GM21825 (cell line): ENCODE measurements around the gene KLF2.

ENCODE experiments used
- ATAC-seq: cut with Tn5 transposase; IDR thresholded peaks from one replicate; pipeline ENCODE4 v1.9.1; 2021; ENCODE audit warnings: mild to moderate bottlenecking, moderate library complexity; ENCODE audit not compliant: unreplicated experiment

Gene KLF2

DNA sequence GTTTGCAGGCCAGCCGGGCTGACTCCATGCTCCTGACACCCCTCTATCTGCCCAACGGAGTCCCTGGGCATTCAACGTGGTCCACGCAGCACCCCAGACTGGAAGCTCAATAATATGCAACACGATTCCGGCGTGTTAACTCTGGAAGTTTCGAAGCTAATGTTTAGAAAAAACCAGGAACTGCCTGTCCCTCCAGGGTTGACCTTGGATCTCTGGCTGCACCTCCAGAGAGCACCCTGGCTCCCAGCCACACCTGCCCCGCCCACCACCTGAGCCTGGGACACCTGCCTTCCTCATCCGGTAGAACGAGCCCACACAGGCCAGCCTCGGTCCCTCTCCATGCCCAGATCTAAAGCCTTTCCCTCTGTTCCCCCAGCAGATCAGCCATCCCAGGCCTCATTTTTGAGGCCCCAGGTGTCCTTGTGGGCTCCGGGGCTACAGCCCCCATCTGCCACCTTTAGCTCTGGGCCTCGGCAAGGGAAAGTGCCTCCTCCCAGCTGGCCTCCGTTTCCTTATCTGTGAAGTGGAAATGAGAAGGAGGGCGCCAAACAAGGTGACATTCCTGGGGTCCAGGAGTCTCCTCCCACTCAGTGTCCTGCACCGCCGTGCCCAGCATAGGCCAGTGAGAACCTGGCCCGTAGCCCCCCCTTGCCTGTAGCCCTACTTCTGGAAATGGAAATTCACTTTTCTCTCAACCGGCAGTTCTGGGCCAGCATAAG lies 38.7 kb downstream of the KLF2 start:
- no peak for ATAC-seq

DNA sequence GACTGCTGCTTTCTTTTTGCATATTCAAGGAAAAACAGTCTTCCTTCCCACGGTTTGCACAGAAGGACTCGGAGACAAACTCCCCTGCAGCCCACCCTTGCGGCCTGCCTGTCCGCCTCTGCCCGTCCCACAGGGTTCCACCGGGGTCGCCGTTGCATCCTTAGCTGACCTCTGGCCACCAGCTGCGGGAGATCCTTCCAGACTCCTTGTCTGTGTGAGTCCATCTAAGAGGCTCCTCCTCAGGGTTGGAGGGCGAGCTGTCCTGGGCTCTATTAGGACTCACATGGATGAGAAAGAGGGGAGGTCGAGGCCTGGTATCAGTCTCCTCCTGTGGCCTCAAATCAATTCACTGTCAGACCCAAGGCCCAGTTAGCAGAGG lies 39.2 kb downstream of the KLF2 start:
- no peak for ATAC-seq

GRCh38 chr19:16364231-16364865 lies 39.7 kb downstream of the KLF2 start:
- no peak for ATAC-seq

- no peak for ATAC-seq
Observed at GRCh38 chr19:16365300-16365996, 40.8 kb downstream of the KLF2 start.

GRCh38 chr19:16366056-16366432 lies 41.4 kb downstream of the KLF2 start:
- ATAC-seq: no peak

- no peak for ATAC-seq
Observed at GRCh38 chr19:16366433-16367260, 42.0 kb downstream of the KLF2 start.

DNA sequence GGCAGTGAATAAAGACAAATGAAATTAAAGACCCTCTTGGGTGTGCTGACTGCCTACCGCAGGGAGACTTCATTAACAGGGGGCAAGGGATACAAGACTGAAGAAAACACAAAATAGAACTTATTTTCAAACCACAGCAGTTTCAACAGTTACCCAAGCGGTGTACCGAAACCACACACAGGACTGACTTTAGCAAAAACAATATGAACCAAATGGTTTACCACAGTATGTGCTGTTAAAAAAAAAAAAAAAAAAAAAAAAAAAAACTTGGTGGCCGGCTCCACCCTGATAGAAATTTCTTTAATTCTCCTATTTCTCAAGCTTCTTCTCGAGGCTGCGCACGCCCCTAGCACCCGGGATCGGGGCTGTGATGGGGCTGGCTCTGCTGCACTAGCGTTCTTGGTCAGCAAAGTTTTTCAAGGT lies 42.6 kb downstream of the KLF2 start:
- peak; percentile 28 for ATAC-seq

DNA sequence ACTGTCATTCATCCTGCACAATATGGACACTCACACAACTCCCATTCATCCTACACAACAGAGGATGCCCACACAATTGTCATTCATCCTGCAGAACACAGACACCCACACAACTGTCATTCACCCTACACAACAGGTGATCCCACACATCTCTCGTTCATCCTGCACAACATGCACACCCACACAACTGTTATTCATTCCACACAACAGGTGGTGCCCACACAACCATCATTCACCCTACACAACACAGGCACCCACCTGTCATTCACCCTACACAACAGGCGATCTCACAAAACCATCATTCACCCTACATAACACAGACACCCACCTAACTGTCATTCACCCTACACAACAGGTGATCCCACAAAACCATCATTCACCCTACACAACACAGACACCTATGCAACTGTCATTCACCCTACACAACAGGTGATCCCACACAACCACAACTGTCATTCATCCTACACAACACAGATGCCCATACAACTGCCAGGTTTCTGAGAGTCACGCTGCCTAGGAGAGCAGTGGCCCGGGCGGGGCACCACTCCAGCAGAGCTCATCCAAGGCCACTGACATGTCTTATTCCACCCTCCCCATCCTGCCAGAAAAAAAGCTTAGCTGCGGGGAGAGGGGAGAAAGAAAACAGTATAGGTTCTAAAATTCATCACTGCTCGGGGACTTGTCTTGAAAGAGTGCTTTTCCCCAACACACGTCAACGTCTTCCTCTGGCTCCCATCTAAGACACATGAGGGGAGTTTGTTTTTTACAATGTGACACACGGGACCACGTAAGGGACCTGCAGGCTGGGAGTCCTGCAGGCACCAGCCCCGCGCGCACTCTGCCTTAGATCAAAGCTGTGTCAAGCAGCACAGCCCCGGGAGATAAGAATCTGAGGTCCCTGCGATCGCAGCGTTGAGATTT lies 44.0 kb downstream of the KLF2 start:
- ATAC-seq: no peak

GRCh38 chr19:16369306-16369663 lies 44.7 kb downstream of the KLF2 start:
- ATAC-seq: no peak

GRCh38 chr19:16369664-16370576 lies 45.3 kb downstream of the KLF2 start:
- ATAC-seq: no peak

DNA sequence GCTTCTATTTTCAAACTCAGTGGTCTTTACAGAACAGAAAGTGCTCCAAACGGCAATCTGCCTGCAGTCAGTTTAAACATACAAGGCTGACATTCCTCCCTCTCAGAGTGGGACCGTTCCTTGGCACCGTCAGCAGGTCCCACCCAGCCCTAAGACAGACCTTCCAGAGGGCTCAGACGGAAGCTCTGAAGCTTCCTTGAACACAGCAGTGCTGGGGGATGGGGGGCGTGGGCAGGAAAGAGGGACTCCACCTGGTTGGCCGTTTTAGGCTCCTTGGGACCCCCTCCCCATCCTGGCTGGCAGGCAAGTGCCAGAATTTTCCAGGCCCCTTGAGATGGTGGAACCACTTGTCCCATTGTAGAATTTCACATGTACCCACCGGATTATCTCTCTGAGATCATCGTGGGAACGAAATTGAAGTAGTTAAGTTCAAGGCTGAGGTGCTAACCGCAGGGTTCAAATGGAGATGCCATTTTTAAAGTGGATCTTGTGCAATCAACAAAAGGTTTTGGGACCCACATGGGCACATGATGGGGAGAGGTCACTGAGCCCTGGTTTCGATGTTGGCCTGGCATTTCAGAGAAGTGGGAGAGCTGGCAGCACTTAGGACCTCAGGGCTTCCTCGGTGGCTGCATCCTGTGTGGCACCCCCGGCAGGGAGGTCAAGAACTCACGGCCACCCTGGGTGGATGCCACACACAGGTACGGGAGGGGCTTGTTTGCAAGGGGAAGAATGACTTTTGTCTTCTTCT lies 46.2 kb downstream of the KLF2 start:
- ATAC-seq: no peak

DNA sequence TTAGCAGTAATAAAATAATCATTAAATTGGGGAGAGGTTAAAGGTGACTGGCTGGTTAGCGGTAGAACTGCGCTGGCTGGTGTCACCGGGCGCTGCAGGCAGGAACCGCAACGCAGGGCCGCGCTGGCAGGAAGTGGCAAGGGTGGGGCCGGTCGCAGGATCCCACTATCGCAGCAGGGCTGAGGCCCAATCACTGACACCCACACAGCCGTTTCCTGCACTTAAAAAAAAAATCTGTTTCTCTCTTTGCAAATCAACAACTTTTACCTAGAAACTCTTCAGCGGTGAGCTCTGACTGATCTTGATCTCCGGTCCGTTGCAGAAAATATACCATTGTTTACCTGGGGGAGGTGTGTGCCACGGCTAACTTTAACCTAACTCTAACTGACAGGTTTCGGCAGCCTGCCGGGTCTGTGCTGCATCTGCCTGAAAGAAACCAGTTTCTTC lies 46.9 kb downstream of the KLF2 start:
- ATAC-seq: peak; percentile 44

GRCh38 chr19:16372065-16372915 lies 47.7 kb downstream of the KLF2 start:
- ATAC-seq: peak; percentile 5

DNA sequence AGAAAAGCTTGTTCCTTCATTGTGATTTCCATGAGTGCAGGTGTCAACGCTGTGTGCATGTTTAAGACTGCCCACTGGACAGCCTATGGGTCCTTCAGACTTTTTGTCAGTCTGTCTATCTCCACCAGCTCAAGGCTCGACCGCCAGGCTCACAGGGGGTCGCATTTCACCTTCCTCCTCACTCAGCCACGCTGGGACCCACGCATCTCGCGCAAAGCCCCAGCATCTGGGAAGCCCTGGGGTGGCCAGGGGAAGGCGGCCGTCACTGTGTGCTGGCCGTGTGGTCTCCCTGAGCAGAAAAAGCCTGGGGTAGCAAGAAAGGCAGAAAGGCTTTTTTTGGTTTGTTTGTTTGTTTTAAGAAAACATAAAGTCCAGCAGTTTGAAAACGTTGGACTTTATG lies 48.5 kb downstream of the KLF2 start:
- ATAC-seq: no peak

DNA sequence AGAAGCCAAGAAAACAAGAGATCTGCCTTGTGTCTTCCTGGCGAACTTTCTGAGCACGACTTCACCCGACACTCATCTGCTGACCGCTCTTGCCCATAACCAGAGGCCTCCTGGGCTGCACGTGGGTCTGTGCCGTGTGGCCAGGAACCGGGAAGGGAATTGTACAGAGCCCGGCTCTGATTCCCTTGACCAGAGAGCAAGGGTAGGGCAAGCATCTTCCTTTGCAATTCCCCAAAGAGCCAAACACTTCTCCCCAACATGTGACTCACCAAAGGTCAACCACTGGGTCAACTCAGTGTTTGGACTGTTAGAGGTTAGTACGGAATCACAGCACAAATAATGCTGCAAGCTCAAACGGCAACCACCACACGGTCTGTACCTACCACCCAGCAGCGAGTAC lies 48.9 kb downstream of the KLF2 start:
- no peak for ATAC-seq

GRCh38 chr19:16373989-16374388 lies 49.4 kb downstream of the KLF2 start:
- ATAC-seq: no peak

DNA sequence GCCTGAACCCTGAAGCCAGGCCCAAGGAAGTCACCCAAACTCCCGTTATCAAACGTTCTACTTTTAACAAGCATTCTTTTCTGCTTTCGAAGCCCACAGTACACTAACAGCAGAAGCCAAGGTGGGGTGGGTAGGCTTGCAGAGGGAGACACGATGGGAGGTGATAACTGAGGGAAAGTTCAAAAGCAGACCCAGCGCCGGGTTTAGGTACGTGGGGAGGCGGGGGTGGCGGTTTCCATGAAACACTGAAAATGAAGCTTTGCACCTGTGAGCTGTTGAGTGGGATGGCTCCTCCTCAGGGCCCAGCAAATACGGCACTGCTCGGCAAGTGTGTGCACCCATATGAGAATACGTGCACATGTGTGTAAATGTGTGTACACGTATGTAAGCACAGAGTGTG lies 49.8 kb downstream of the KLF2 start:
- ATAC-seq: no peak
